ENCODE results near the gene TMEM106A.

Gene TMEM106A

GRCh38 chr17:43213545-43213944 lies 1.9 kb downstream of the TMEM106A start:
- peaks cover 44% of the 10 kb centered on the region for H3K4me1 ChIP-seq
- 0 out of 2 replicates have a peak overlapping the region, but pooled peaks have one; percentile 44 for H3K27ac ChIP-seq
- H3K27me3 ChIP-seq, result no peaks in the 10 kb centered on the region
- H3K36me3 ChIP-seq, result peaks cover 31% of the 10 kb centered on the region
- H4K20me1 ChIP-seq, result no peaks in the 10 kb centered on the region; the same call in 1 of the 2 replicates
- H3K9me3 ChIP-seq, result no peaks in the 10 kb centered on the region
- H3K4me3 ChIP-seq, result no peak overlapping the region; the same call in 1 of the 2 replicates
- no peak for TF ChIP-seq Cebpa-rat (IDR thresholded peaks at IDR 0.05)
- peak overlapping the region; percentile 92 for H3K4me2 ChIP-seq
- H3K9ac ChIP-seq, result peak overlapping the region; percentile 84

DNA sequence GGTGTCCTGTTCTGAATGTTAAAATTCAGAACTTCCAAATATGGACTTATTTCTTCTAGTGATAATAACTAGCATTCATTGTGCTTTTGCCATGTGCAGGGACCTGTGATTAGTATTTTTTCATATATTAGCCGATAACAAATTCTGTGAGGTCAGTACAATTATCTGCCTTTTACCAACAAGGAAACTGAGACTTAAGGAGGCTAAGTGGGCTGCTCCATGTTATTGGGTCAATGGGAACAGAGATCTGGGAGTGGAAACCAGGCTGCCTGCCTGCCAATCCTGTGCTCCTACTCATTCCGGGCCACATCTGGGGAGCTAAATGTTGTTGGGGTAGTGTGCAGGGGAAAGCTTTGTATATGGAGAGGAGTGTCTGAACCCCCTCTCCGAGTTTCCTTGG lies 3.7 kb downstream of the TMEM106A start:
- Histone ChIP-seq H3K9ac (no peak overlapping the region), H3K27ac (no peak overlapping the region), H3K27me3 (no peaks in the 10 kb centered on the region), H3K9me3 (no peaks in the 10 kb centered on the region), H3K4me2 (no peak overlapping the region), H4K20me1 (peaks cover 3% of the 10 kb centered on the region; the same call in 1 of the 2 replicates), H3K36me3 (peaks cover 38% of the 10 kb centered on the region), H3K4me3 (no peak overlapping the region), H3K4me1 (peaks cover 54% of the 10 kb centered on the region)
- no peak for TF ChIP-seq Cebpa-rat (IDR thresholded peaks at IDR 0.05)

DNA sequence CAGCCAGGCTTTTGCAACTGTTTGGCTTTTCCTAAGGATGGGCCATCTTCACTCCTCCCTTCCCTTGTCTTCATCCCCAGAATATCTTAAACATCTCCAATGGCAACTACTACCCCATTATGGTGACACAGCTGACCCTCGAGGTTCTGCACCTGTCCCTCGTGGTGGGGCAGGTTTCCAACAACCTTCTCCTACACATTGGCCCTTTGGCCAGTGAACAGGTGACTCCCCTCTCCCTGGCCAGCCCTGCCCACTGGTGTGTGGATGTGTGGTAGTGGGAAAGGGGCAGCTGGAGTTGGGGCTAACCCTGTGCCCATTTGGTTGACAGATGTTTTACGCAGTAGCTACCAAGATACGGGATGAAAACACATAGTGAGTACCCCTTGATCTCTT lies 4.7 kb downstream of the TMEM106A start:
- Histone ChIP-seq H3K9ac (no peak overlapping the region), H3K9me3 (no peaks in the 10 kb centered on the region), H3K4me1 (peaks cover 56% of the 10 kb centered on the region), H3K4me3 (no peak overlapping the region), H4K20me1 (peaks cover 13% of the 10 kb centered on the region; the same call in 1 of the 2 replicates), H3K36me3 (peaks cover 38% of the 10 kb centered on the region), H3K27ac (no peak overlapping the region), H3K27me3 (no peaks in the 10 kb centered on the region), H3K4me2 (no peak overlapping the region)
- TF ChIP-seq Cebpa-rat (IDR thresholded peaks at IDR 0.05), result no peak

GRCh38 chr17:43216762-43217613 lies 5.3 kb downstream of the TMEM106A start:
- H4K20me1 ChIP-seq, result peaks cover 17% of the 10 kb centered on the region; the same call in 1 of the 2 replicates
- H3K4me1 ChIP-seq, result peaks cover 63% of the 10 kb centered on the region
- no peaks in the 10 kb centered on the region for H3K9me3 ChIP-seq
- H3K4me2 ChIP-seq, result no peak overlapping the region
- no peaks in the 10 kb centered on the region for H3K27me3 ChIP-seq
- no peak overlapping the region for H3K9ac ChIP-seq
- no peak overlapping the region for H3K4me3 ChIP-seq
- no peak for TF ChIP-seq Cebpa-rat (IDR thresholded peaks at IDR 0.05)
- no peak overlapping the region for H3K27ac ChIP-seq
- peaks cover 38% of the 10 kb centered on the region for H3K36me3 ChIP-seq

DNA sequence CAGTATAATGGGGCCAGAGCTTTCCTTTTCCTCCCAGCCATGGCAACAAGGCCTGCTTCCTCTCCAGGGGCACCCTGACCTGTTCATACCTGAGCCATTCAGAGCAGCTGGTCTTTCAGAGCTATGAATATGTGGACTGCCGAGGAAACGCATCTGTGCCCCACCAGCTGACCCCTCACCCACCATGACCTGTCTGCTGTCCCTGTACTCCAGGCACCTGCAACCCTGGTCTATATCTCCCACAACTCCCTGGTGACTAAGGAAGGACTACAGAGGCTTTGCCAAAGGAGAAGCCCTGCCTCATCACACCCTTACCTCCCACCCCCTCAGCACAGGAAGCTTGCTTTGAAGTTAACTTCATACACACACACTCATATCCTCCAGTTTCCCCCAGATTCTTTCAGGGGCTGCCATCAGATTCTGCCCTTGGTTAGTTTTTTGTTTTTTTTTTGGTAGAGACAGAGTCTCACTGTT lies 6.0 kb downstream of the TMEM106A start:
- H3K27me3 ChIP-seq, result no peaks in the 10 kb centered on the region
- H3K4me3 ChIP-seq, result no peak overlapping the region
- no peaks in the 10 kb centered on the region for H3K9me3 ChIP-seq
- no peak for TF ChIP-seq Cebpa-rat (IDR thresholded peaks at IDR 0.05)
- H4K20me1 ChIP-seq, result peaks cover 17% of the 10 kb centered on the region; the same call in 1 of the 2 replicates
- H3K36me3 ChIP-seq, result peaks cover 38% of the 10 kb centered on the region
- no peak overlapping the region for H3K9ac ChIP-seq
- no peak overlapping the region for H3K4me2 ChIP-seq
- H3K4me1 ChIP-seq, result peaks cover 59% of the 10 kb centered on the region
- no peak overlapping the region for H3K27ac ChIP-seq

DNA sequence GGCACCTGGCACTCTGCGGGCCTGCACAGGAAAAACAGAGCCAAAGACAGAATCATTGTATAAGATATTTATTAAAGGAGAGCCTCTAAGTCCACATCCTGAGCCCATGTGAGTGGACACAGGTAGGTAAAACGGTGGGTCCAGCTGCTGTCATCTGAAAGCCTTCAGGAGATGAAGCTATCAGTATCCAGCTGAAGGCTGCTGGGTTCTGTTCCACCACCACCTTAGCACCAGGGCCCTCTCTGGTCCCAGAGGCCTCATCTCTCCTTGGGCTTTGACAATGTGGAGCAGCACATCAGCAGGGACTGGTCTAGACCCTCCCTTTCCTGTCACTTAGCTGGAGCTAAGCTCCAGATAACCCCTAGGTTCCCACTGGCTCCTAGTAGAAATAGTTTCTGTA lies 7.3 kb downstream of the TMEM106A start:
- Histone ChIP-seq H4K20me1 (peaks cover 17% of the 10 kb centered on the region; the same call in 1 of the 2 replicates), H3K9ac (no peak overlapping the region), H3K36me3 (peaks cover 45% of the 10 kb centered on the region), H3K4me2 (no peak overlapping the region), H3K27me3 (no peaks in the 10 kb centered on the region), H3K4me3 (no peak overlapping the region), H3K27ac (no peak overlapping the region), H3K4me1 (peaks cover 50% of the 10 kb centered on the region), H3K9me3 (no peaks in the 10 kb centered on the region)
- TF ChIP-seq Cebpa-rat (IDR thresholded peaks at IDR 0.05), result no peak

DNA sequence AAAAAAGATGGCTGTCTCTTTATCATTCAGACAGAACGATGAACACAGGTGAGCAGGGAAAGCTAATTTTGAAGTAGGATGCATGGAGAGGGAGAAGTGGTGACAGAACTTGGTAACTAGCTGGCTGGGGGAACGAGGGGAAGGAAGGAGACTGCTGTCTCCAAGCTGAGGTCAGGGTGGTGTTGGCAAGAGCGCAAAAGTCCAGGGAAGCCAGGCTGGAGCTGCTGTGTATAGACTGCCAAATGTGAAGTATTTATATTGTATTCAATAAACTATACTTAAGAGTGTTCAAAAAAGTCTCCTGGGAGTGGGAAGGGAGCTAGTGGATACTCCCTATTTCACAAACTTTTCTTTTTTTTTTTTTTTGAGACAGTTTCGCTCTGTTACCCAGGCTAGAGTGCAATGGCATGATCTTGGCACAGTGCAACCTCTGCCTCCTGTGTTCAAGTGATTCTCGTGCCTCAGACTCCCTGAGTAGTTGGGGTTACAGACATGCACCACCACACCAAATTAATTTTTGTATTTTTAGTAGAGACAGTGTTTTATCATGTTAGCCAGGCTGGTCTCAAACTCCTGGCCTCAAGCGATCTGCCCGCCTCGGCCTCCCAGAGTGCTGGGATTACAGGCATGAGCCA lies 8.2 kb downstream of the TMEM106A start:
- Histone ChIP-seq H3K4me1 (peaks cover 51% of the 10 kb centered on the region), H3K36me3 (peaks cover 48% of the 10 kb centered on the region), H3K4me2 (peak overlapping the region; percentile 65), H3K27me3 (no peaks in the 10 kb centered on the region), H4K20me1 (peaks cover 17% of the 10 kb centered on the region; the same call in 1 of the 2 replicates), H3K4me3 (no peak overlapping the region), H3K9me3 (no peaks in the 10 kb centered on the region), H3K9ac (no peak overlapping the region), H3K27ac (no peak overlapping the region)
- no peak for TF ChIP-seq Cebpa-rat (IDR thresholded peaks at IDR 0.05)

DNA sequence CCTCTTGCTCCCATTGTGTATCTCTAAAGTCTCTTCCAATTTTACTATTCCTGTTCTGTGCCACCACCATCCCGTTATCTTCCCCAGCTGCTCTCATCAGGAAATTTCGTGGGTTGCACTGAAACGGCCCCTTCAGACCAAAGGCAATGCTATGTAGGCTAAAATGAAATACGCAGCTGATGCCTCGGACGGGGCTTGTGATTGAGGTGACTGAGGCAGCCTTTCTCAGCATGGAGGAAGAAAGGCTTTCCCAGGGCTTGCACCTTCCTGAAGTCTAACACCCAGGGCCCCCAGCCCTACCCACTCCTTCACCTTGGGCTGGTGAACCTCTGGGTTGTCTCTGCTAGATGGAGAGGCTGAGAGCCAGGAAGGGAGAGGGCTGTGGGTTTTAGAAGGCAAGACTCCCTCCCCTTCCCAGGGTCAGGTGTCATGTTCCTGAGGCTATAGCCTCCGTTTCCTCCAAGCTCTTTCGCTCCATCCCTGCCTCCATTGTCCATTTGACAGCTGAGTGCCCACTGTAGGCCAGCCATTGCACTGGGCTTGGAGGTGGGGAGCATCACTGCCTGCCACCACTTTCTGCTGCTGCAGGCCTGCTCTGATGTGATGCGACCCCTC lies 8.9 kb downstream of the TMEM106A start:
- peaks cover 44% of the 10 kb centered on the region for H3K36me3 ChIP-seq
- H3K4me1 ChIP-seq, result peaks cover 52% of the 10 kb centered on the region

DNA sequence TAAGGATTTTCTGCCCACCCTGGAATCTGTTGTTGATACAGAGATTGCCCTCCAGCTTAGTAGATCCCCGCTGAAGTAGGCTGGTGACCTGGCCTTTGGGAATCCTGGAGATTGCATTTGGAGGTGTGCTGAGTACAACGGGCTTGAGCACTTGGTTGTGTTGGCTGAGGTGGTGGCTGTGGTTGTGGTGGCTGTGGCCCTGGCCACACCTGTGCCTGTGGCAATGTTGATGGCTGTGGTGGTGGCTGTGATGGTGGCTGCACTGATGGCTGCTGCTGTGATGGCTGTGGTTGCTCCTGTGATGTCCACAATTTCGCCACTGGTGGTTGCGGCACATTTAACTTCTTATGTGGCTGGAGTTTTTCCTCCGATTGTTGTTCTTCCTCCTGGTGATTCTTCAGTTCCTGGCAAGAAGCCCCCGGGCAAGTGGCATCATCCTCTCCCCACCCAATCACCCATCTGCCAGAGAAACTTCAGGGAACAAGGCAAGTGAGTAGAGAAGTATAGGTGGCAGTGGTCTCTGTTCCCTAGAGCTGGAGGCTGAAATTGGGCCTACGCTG lies 12.6 kb downstream of the TMEM106A start:
- TF ChIP-seq Cebpa-rat (IDR thresholded peaks at IDR 0.05), result no peak
- peak overlapping the region; percentile 10; the same call in 1 of the 2 replicates for H3K4me2 ChIP-seq
- no peak overlapping the region for H3K4me3 ChIP-seq
- H3K27me3 ChIP-seq, result no peaks in the 10 kb centered on the region
- H3K36me3 ChIP-seq, result peaks cover 15% of the 10 kb centered on the region; the same call in 1 of the 2 replicates
- no peak overlapping the region for H3K27ac ChIP-seq
- H3K4me1 ChIP-seq, result peaks cover 43% of the 10 kb centered on the region
- peaks cover 17% of the 10 kb centered on the region; the same call in 1 of the 2 replicates for H4K20me1 ChIP-seq
- H3K9ac ChIP-seq, result no peak overlapping the region
- H3K9me3 ChIP-seq, result no peaks in the 10 kb centered on the region

More for the DNA sequence above, 8.9 kb downstream of the TMEM106A start:
- peak overlapping the region; percentile 65 for H3K4me2 ChIP-seq
- H3K4me3 ChIP-seq, result no peak overlapping the region
- no peak overlapping the region for H3K27ac ChIP-seq
- no peaks in the 10 kb centered on the region for H3K27me3 ChIP-seq
- peaks cover 17% of the 10 kb centered on the region; the same call in 1 of the 2 replicates for H4K20me1 ChIP-seq
- 0 out of 2 replicates have a peak overlapping the region, but pooled peaks have one; percentile 3 for H3K9ac ChIP-seq
- no peaks in the 10 kb centered on the region for H3K9me3 ChIP-seq
- no peak for TF ChIP-seq Cebpa-rat (IDR thresholded peaks at IDR 0.05)

Data from BLaER1 (cell line).